MG63 (cell line): Measurements from ENCODE around the gene ATP2A3. TPM values are rescaled to one million over a fixed set of nuclear protein-coding genes. Genes with fewer than 3 reads are reported as not detected.
"Not testable (repeated sequence)": the region's sequence is repeated elsewhere in the genome, so short reads cannot be mapped to it uniquely, and the experiment has no call there.

Experiments used
- DNase-seq: peaks from one replicate; pipeline ENCODE4 v3.0.0-alpha.2; 2020
- H3K27me3 ChIP-seq: fragments of 250-450 bp; sonication (Bioruptor Pico); 2 replicates; pipeline ENCODE4 v1.5.1; 2020; ENCODE audit warnings: mild to moderate bottlenecking, moderate library complexity
- H3K36me3 ChIP-seq: fragments of 250-450 bp; sonication (Bioruptor Pico); 2 replicates; pipeline ENCODE4 v1.5.1; 2020; ENCODE audit warnings: mild to moderate bottlenecking, moderate library complexity
- H3K4me3 ChIP-seq: fragments of 250-450 bp; sonication (Bioruptor Pico); 2 replicates; pipeline ENCODE4 v1.5.1; 2020; ENCODE audit warnings: mild to moderate bottlenecking, moderate library complexity
- H3K9me3 ChIP-seq: fragments of 250-450 bp; sonication (Bioruptor Pico); 2 replicates; pipeline ENCODE4 v1.5.1; 2020; ENCODE audit warnings: mild to moderate bottlenecking, moderate library complexity
- total RNA-seq: library from RNA; depleted of rRNA; stranded (reverse); fragments of >200 nt; shearing (Covaris generic); gene quantifications from 2 replicates; pipeline ENCODE4 v1.2.3, GENCODE V29; 2014; ENCODE audit warnings: low replicate concordance

Gene ATP2A3
- total RNA-seq, 1 experiment from 2014 or later: 1.2 TPM

DNA sequence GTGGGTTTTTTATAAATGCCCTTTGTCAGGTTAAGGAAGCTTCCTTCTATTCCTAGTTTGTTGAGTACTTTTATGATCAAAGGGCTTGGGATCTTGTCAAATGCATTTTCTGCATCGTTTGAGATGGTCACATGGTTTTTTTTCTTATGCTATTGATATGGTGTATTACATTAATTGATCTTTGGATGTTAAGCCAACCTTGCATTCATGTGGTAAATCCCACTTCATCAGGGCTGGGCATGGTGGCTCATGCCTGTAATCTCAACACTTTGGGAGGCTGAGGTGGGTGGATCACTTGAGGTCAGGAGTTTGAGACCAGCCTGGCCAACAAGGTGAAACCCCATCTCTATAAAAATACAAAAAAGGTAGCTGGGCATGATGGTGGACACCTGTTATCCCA, 30.8 kb upstream of the ATP2A3 start:
- H3K9me3 ChIP-seq: no peaks in the 10 kb centered on the region
- H3K27me3 ChIP-seq: no peaks in the 10 kb centered on the region
- no peaks in the 10 kb centered on the region for H3K36me3 ChIP-seq
- DNase-seq: no peak
- no peak overlapping the region for H3K4me3 ChIP-seq

DNA sequence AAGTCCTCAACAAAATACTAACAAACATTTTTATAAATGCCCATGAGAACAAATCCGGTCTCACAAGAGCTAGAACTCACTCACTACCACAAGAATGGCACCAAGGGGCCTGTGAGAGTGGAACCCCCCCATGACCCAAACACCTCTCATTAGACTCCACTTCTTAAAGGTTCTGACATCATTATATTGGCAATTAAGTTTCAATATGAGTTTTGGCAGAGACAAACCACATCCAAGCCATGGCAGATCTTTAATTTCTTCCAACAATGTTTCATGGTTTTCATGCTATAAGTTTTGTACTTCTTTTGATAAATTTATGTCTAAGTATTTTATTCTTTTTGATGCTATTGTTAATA, 30.0 kb upstream of the ATP2A3 start:
- Histone ChIP-seq H3K4me3 (no peak overlapping the region), H3K27me3 (no peaks in the 10 kb centered on the region)
- no peak for DNase-seq

DNA sequence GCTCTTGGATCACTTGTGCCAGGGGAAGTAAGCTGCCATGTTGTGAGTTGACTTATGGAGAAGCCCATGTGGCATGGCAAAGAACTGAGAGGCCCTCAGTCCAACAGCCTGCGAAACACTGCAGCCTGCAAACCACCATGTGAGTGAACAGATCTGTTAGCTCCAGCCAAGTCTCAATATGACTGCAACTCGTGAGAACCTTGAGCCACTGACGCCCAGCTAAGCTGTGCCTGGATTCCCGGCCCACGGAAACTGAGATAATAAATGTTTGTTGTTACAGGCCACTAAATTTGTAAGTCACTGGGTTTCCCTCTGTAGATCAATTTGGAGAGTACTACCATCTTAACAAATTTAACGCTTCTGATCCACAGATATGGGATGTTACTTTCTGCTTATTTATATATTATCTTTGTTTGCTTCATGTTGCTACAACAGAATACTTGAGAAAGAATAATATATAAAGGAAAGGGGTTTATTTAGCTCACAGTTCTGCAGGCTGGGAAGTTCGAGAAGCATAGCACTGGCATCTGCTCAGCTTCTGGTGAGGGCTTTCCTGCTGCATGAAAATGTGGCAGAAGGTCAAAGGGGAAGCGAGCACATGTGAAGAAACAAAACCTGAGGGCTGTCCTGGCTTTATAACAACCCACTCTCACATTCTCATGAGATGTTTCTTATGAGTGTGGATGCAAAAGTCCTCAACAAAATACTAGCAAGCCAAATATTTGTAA, 29.4 kb upstream of the ATP2A3 start:
- DNase-seq: no peak
- H3K4me3 ChIP-seq: no peak overlapping the region
- H3K27me3 ChIP-seq: no peaks in the 10 kb centered on the region
- H3K36me3 ChIP-seq: no peaks in the 10 kb centered on the region
- H3K9me3 ChIP-seq: no peaks in the 10 kb centered on the region

More for the DNA sequence above, 30.0 kb upstream of the ATP2A3 start:
- no peaks in the 10 kb centered on the region for H3K36me3 ChIP-seq
- no peaks in the 10 kb centered on the region for H3K9me3 ChIP-seq

DNA sequence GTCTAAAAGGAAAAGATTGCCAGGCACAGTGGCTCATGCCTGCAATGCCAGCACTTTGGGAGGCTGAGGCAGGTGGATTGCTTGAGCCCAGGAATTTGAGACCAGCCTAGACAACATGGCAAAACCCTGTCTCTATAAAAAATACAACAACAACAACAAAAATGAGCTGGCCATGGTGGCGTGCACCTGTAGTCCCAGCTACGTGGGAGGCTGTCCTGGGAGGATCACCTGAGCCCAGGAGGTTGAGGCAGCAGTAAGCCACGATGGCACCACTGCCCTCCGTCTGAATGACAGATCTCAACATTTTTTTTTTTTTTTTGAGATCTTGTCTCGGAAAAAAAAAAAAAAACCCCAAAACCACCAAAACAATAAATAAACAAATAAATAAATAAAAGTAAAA, 28.1 kb upstream of the ATP2A3 start:
- H3K27me3 ChIP-seq: no peaks in the 10 kb centered on the region
- H3K36me3 ChIP-seq: no peaks in the 10 kb centered on the region
- DNase-seq: no peak
- no peaks in the 10 kb centered on the region for H3K9me3 ChIP-seq
- H3K4me3 ChIP-seq: no peak overlapping the region

DNA sequence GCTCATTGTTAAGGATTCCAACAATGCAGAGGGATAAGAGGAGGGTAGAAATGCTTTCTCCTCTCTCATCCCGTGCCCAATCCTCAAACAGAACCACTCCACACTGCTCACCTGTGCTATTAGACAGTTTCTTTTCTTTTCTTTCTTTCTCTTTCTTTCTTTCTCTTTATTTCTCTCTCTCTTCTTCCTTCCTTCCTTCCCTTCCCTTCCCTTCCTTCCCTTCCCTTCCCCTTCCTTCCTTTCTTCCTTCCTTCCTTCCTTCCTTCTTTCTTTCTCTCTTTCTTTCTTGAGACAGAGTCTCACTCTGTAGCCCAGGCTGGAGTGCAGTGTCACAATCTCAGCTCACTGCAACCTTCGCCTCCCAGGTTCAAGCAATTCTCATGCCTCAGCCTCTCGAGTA, 27.5 kb upstream of the ATP2A3 start:
- not testable (repeated sequence) for H3K9me3 ChIP-seq, H3K4me3 ChIP-seq, DNase-seq, H3K36me3 ChIP-seq, H3K27me3 ChIP-seq

GRCh38 chr17:3990386-3991127, 26.3 kb upstream of the ATP2A3 start:
- H3K27me3 ChIP-seq: no peaks in the 10 kb centered on the region
- no peaks in the 10 kb centered on the region for H3K36me3 ChIP-seq
- DNase-seq: peak; percentile 54
- no peak overlapping the region for H3K4me3 ChIP-seq
- H3K9me3 ChIP-seq: no peaks in the 10 kb centered on the region

- no peak for DNase-seq
- H3K4me3 ChIP-seq: no peak overlapping the region
- no peaks in the 10 kb centered on the region for H3K36me3 ChIP-seq
- H3K27me3 ChIP-seq: no peaks in the 10 kb centered on the region
- H3K9me3 ChIP-seq: no peaks in the 10 kb centered on the region
These were observed 25.0 kb upstream of the ATP2A3 start for GRCh38 chr17:3989041-3989886.

DNA sequence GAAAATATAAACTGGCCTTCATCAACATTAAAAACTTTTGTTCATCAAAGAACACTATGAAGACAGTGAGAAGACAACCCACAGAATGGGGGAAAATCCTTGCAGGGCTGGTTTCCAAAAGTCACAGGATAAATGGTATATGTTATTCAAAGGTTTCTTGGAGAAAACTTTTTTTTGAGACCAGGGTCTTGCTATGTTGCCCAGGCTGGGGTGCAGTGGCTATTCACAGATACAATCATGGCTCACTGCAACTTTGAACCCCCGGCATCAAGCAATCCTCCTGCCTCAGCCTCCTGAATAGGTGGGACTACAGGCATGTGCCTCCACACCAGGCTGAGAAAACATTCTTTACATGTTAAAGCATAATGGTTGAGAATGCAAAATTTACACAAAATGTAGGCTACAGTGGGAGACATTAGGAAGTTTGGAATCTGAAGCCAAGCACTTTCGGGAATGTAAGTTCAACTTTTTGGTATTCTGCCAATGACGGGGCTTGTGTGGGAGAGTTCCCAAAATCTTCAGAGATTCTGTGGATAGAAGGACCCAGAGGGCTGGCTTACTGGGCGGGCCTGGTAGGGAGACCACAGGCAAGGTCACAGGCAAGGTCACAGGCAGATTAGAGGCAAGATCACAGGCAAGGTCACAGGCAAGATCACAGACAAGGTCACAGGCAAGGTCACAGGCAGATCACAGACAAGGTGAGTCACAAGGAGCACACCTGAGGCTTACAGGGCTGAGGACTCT, 24.2 kb upstream of the ATP2A3 start:
- no peaks in the 10 kb centered on the region for H3K27me3 ChIP-seq
- no peaks in the 10 kb centered on the region for H3K9me3 ChIP-seq
- DNase-seq: no peak
- H3K4me3 ChIP-seq: no peak overlapping the region
- no peaks in the 10 kb centered on the region for H3K36me3 ChIP-seq

GRCh38 chr17:3986939-3987335, 22.7 kb upstream of the ATP2A3 start:
- Histone ChIP-seq H3K4me3 (no peak overlapping the region), H3K36me3 (no peaks in the 10 kb centered on the region), H3K27me3 (no peaks in the 10 kb centered on the region), H3K9me3 (no peaks in the 10 kb centered on the region)
- no peak for DNase-seq

GRCh38 chr17:3986270-3986938, 22.2 kb upstream of the ATP2A3 start:
- Histone ChIP-seq H3K9me3 (no peaks in the 10 kb centered on the region), H3K4me3 (no peak overlapping the region), H3K27me3 (no peaks in the 10 kb centered on the region), H3K36me3 (no peaks in the 10 kb centered on the region)
- DNase-seq: no peak

GRCh38 chr17:3985846-3986245, 21.6 kb upstream of the ATP2A3 start:
- Histone ChIP-seq H3K36me3 (no peaks in the 10 kb centered on the region), H3K9me3 (no peaks in the 10 kb centered on the region), H3K4me3 (no peak overlapping the region), H3K27me3 (no peaks in the 10 kb centered on the region)
- no peak for DNase-seq

GRCh38 chr17:3983606-3984484, 19.6 kb upstream of the ATP2A3 start:
- Histone ChIP-seq H3K4me3 (no peak overlapping the region), H3K9me3 (no peaks in the 10 kb centered on the region), H3K27me3 (no peaks in the 10 kb centered on the region), H3K36me3 (no peaks in the 10 kb centered on the region)
- peak; percentile 56 for DNase-seq

DNA sequence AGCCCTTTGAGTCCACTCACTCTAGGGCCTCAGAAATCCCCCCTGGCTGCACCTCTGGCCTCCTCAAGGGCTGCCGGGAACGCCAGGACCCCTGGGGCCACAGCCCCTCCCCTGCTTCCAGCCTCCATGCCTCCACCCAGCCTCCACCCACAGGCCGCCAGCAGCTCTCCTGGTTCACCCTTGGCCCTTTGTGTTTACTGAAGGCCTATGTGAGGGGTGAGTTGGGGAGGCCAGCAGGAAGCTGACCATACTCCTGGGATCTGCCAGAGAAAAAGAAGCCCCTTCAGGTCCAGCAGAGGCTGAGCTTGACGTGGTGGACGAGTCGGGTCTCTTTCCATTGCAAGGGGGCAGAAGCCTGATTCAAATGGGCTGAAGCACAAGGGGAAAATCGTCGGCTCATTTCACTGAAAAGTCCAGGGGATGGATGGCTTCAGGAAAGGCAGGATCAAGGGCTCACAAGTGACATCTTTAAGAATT, 18.3 kb upstream of the ATP2A3 start:
- Histone ChIP-seq H3K36me3 (no peaks in the 10 kb centered on the region), H3K27me3 (no peaks in the 10 kb centered on the region), H3K4me3 (no peak overlapping the region), H3K9me3 (no peaks in the 10 kb centered on the region)
- DNase-seq: no peak

DNA sequence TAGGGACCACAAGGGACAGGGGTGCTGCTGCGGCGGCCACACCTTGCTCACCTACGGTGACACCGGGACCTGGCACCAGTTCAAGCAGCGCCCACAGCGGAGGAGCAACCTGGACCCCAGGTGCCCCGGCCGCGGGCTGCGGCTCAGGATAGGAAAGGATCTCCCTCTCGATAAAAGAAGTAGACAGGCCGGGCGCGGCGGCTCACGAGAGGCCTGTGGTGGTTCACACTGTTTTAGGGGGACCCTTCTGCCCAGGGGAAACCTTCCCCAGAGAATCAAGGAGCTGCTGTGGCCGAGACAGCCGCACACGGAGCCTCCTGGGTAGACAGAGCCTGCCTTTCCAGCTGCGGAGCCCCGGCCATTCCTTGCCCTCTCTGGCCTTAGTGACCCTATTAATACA, 17.9 kb upstream of the ATP2A3 start:
- Histone ChIP-seq H3K4me3 (no peak overlapping the region), H3K36me3 (no peaks in the 10 kb centered on the region), H3K9me3 (no peaks in the 10 kb centered on the region), H3K27me3 (no peaks in the 10 kb centered on the region)
- no peak for DNase-seq

DNA sequence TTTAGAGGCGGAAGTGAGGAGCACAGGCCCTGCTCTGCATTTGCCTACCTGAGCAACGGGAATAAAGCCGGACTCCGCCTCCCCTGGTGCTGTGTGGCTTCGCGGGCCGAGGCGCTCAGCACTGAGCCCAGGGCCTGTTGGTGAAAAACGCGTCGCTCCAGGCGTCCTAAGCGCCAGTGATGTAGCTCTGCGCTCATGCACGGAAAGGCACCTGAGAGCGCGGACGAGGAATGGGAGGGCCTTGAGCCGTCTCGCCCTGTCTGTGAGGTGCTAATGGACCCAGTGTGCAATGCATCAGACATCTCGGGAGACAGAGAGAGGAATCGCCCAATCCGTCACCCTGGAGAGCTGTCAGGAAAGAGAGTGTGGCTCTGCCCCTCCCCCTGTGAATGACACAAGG, 17.2 kb upstream of the ATP2A3 start:
- no peak for DNase-seq
- H3K4me3 ChIP-seq: no peak overlapping the region
- no peaks in the 10 kb centered on the region for H3K27me3 ChIP-seq
- H3K36me3 ChIP-seq: no peaks in the 10 kb centered on the region
- no peaks in the 10 kb centered on the region for H3K9me3 ChIP-seq
